UCSD-AML1 (cell line): Measurements from ENCODE around the gene GPR146.
"Not testable (repeated sequence)": the region's sequence is repeated elsewhere in the genome, so short reads cannot be mapped to it uniquely, and the experiment has no call there.

Experiments used
- DNase-seq: peaks from one replicate; lab custom pipeline; 2025; ENCODE audit not compliant: unreplicated experiment; lab: John Stamatoyannopoulos, UW

GPR146 gene

GRCh38 chr7:1074018-1074417, 29.7 kb downstream of the GPR146 start:
- not testable (repeated sequence) for DNase-seq

GRCh38 chr7:1074593-1075431, 30.5 kb downstream of the GPR146 start:
- DNase-seq = no peak

- peak; percentile 19 for DNase-seq
Observed at GRCh38 chr7:1076184-1077072, 32.1 kb downstream of the GPR146 start.

GRCh38 chr7:1078519-1078918, 34.2 kb downstream of the GPR146 start:
- no peak for DNase-seq

DNA sequence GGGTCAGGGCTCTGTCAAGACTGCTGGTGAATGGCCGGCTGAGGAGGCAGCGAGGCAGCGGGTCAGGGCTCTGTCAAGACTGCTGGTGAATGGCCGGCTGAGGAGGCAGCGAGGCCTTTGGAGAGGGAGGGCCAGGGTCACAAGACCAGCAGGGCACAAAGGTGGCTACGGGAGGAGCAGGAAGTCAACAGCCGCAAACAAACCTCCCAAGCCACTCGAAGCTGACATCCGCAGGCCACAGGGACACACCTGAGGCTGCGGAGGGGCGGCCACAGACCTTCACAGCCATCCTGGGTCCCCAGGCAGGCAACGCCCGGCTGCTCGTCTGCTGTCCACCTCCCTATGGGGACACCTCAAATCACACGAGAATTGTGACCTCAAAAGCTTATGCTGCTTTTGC, 34.6 kb downstream of the GPR146 start:
- no peak for DNase-seq

- no peak for DNase-seq
Observed at GRCh38 chr7:1079546-1079945, 35.2 kb downstream of the GPR146 start.

GRCh38 chr7:1080252-1080920, 36.0 kb downstream of the GPR146 start:
- DNase-seq = no peak

- DNase-seq = no peak
Observed at GRCh38 chr7:1080921-1081255, 36.5 kb downstream of the GPR146 start.

DNA sequence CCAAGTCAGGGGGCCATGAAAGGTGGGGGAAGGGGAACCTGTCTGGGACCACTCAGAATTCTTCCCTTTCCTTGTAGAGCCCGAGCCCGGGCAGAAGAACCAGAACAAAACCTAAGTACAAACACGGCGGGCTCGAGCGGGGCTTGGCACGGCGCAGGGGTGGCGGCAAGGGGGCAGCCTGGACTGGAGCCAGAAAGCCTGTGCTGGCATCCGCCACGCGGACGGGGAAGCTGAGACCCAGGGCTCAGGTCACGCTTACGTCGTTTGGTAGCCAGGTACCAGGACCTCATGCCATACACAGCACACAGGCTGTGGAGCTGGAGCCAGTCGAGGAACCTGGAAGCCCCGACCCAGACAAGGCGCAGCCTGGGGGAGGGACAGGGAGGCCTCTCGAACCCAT, 37.0 kb downstream of the GPR146 start:
- no peak for DNase-seq

GRCh38 chr7:1081931-1082401, 37.6 kb downstream of the GPR146 start:
- no peak for DNase-seq

DNA sequence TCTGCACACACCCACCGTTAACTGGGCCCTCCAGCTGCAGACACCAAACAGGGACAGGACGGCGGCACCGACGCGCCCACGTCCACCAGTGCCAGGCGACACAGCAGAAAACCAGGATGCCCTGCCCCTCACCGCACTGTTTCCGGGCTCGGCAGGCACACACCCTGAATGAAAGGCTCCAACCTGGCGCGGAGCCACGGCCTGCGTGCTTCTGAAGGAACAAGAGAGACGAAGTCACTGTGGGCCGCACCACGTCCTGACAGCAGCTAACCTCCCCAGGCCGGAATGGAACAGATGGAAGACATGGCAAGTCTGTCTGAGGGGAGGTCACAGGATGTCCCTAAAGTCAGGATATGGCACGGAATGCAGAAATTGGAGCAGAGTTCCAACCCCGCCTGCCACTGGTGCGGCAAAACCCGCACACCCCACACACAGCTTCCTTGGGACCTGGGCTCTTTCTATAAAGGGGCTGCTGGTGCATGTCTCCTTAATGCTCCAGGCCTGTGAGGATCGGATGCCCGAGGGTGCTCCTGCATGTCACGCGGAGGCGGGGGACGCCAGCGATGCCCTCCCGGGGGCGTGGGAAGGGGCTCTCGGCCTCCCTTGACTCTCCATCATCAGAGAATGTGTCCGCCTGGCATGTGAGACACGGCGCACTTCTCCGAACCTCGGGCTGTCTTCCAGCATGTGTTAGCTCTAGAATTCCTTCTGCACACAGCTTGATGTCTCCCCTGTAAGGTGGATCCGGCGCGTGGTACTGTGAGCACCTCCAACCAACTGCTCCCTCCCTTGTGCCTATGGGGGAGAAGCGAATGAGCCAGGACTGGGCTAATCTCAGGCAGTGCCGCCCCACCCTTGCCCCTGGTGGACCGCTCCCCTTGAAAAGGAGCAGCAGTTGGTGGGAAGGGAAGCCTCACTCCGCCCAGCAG, 39.6 kb downstream of the GPR146 start:
- DNase-seq = no peak

DNA sequence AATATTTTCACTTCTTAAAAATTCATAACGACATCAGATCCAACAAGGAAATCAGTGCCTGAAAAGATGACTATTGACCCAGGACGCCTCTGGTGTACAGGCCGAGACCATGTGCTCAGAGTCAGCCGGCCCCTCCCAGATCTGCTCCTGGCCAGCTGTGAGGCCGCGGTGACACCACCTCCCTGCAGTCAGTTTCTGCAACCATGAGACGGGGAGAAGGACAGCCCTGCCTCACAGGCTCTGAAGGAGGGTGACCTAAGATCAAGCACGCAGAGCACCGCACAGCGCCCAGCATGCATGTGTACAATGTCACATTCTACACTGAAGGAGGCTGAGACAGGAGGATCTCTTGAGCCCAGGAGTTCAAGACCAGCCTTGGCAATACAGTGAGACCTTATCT, 40.9 kb downstream of the GPR146 start:
- DNase-seq = no peak

DNA sequence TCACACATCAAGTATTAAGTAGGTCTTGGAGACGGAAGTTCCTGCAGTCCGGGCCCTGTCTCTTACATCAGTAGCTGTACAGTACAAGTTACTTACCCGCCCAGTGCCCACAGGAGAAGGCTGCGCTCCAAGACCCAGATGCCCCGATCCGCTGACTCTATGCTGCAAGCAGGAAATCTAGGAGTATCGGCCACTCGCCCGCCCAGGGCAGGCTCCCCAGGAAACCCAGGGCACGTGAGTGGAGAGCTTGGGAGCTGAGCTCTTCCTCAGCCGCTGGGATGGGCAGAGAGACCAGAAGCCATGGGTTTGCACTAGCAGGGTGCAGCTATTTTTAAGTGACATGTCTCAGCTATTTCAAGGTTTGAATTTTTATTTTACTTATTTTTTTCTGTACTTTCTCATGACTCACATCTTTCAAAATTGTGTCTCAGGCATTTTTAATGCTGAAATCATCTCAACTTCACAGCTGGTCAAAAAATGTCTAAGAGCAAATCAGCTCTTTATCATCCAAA, 41.6 kb downstream of the GPR146 start:
- DNase-seq = no peak

GRCh38 chr7:1086588-1087464, 42.5 kb downstream of the GPR146 start:
- peak; percentile 45 for DNase-seq

- DNase-seq = no peak
Observed at GRCh38 chr7:1087465-1087814, 43.1 kb downstream of the GPR146 start.

DNA sequence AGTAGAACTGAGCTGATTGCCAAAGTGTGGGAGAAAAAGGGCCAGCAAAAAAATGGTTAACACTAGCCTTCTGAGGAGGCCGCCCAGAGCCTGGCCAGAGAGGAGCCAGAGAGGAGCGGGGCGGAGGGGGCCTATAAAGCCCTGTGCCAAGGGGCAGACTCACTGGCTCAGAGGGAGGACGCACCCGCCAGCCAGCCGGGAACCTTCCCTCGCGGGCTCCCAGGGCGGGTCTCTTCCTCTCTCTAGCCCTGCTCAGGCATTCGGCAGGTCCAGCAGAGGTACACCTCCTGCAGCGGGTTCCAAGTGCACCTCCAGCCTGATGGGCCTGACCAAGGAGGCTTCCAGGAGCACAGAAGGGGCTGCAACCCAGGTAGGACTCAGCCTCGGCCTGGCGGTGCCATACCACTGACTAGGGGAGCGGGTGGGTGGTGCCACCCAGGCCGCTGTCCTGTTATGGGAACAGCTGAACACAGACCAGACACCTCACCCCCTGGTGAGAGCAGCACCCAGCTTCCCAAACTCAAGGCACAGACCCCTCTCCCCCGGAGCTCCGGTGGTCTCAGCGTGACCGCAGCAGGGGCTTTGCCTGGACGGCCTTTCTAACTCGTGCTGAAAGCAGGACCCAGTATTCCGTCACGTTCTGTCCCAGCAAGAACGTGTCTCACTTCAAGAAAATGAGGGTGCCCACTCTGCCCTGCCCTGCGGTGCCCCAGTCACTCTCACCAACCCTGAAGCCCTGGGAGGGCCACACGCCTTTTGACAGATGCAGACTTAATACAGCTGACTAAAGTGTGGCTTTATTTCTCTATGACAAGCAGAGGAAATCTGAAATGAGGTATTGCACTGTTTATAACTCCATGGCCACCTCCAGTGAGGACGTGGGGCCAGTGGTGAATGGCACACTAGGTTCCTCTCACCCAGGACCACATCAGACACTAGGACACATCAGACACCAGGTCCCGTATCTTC, 43.9 kb downstream of the GPR146 start, which contains the start of gene GPER1:
Gene GPER1 (plus strand): TSS at position 162 of the 969 bp plus-strand sequence. CDS start 3,616 bp downstream, outside the sequence.
- DNase-seq = no peak

DNA sequence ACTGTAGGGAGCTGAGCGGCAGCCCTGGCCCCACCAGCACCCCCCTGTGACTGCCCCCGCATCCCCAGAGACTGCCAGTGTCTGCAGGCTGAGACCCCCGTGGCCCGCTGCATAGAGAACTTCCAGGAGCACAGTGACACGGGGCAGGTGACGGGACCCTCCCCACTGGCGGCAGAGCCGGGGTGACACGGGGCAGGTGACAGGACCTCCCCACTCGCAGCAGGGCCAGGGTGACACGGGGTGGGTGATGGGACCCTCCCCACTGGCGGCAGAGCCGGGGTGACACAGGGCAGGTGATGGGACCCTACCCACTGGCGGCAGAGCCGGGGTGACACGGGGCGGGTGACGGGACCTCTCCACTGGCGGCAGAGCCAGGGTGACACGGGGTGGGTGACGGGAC, 45.9 kb downstream of the GPR146 start:
- no peak for DNase-seq
